Aorta (tissue), 5 donors: ENCODE results near the gene NT5C3A. TPM values are rescaled to one million over a fixed set of nuclear protein-coding genes. Genes with fewer than 3 reads are reported as not detected.
A peak's percentile ranks its signal among the peaks of the same experiment; 100 is the strongest.
"Not testable (repeated sequence)": the region's sequence is repeated elsewhere in the genome, so short reads cannot be mapped to it uniquely, and the experiment has no call there.

ENCODE experiments used
- ATAC-seq: fragments of 200-7000 bp; cut with Tn5 transposase; one replicate; pipeline ENCODE4 v1.9.1; 2022; ENCODE audit warnings: moderate library complexity; ENCODE audit not compliant: low FRiP score
- DNase-seq, 2 donors: peaks; one replicate each; pipeline ENCODE4 v3.0.0-alpha.2; 2020
- H3K27ac ChIP-seq, 2 donors: one replicate each; pipeline ENCODE4 v1.5.1; 2013; ENCODE audit warnings: low read length in 2 of 2, mild to moderate bottlenecking in 2 of 2, moderate library complexity in 2 of 2, control low read depth in 1 of 2, inconsistent platforms in 1 of 2, low read depth in 1 of 2
- H3K27me3 ChIP-seq, 2 donors: one replicate each; pipeline ENCODE4 v1.6.1; 2013; ENCODE audit warnings: control low read depth in 1 of 2, low read length in 1 of 2, mild to moderate bottlenecking in 1 of 2, moderate library complexity in 1 of 2; ENCODE audit not compliant: insufficient read depth in 2 of 2, control insufficient read depth in 1 of 2
- H3K36me3 ChIP-seq, 2 donors: one replicate each; pipeline ENCODE4 v1.6.1; 2013; ENCODE audit warnings: control low read depth in 1 of 2, low read length in 1 of 2, mild to moderate bottlenecking in 1 of 2; ENCODE audit not compliant: insufficient read depth in 2 of 2, control insufficient read depth in 1 of 2
- H3K4me1 ChIP-seq, 2 donors: one replicate each; pipeline ENCODE4 v1.6.1; 2013; ENCODE audit warnings: low read length in 2 of 2, control low read depth in 1 of 2, mild to moderate bottlenecking in 1 of 2, moderate library complexity in 1 of 2; ENCODE audit not compliant: insufficient read depth in 2 of 2, control insufficient read depth in 1 of 2
- H3K4me3 ChIP-seq, 2 donors: one replicate each; pipeline ENCODE4 v1.5.1; 2013; ENCODE audit warnings: low read length in 2 of 2, control low read depth in 1 of 2, mild to moderate bottlenecking in 1 of 2
- H3K9me3 ChIP-seq: one replicate; pipeline ENCODE4 v1.6.1; 2013; ENCODE audit warnings: mild to moderate bottlenecking, low read length; ENCODE audit not compliant: control insufficient read depth
- WGBS, 2 donors: extraction: QIAGEN DNeasy Blood & Tissue Kit; methylation state at CpG; one replicate each; pipeline ENCODE4 v1.1.7; 2013; 5-methylcytosine and 5-hydroxymethylcytosine counted together
- intact Hi-C, 2 donors: fragments of 100-400 bp; cut with DNase I; formaldehyde crosslinking; loops; one replicate each; pipeline versions ENCODE4 v1.14.2 to v1.15.0; 2022
- polyA plus RNA-seq, 2 donors: library from polyadenylated mRNA; stranded (reverse); fragments of 200-250 nt; gene quantifications; one replicate each; pipeline ENCODE4 v1.2.3, GENCODE V29; 2013
- total RNA-seq, 2 donors: library from RNA; stranded (reverse); fragmentation: NEBNext Ultra II Directional; extraction: Animal tissue kit (Norgen Biotek cat#: 25700); gene quantifications; one replicate each; pipeline ENCODE4 v1.2.1, GENCODE V29; 2021
- donor health status: healthy with polysubstance abuse.
- donor health status: Bipolar disorder and iron deficiency.
- donor health status: DM: no; HTN: no; CAD: no.
- donor health status: DM: no; HTN: no; CAD: no.
- donor health status: DM: yes; HTN: yes; CAD: no.

NT5C3A gene
- total and polyA plus RNA-seq, 4 donors, result 14.5 to 28.2 (median 16.4) TPM

DNA sequence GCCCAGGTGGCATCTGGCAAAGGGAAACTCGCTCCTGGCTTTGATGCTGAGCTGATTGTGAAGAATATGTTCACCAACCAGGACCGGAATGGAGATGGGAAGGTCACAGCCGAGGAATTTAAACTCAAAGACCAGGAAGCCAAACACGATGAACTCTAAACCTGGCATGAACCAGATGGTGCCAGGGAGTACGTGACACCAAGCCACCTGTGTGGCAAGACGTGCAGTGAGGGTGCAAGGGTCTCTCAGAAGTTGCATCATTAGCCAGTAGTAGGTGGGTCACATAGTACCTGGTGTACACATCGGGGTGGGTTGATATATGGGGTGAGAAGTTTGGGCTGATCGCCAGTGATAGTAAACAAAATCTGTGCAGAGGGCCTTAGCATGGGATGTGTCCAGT is 57.4 kb downstream of the NT5C3A start:
- H3K27me3 ChIP-seq, ATAC-seq, H3K9me3 ChIP-seq, DNase-seq, H3K4me1 ChIP-seq, H3K27ac ChIP-seq, H3K36me3 ChIP-seq, H3K4me3 ChIP-seq, intact Hi-C loops: not testable (repeated sequence)
- WGBS, 2 donors, result 90 to 92% methylated on average over 7 to 8 of the region's 8 CpGs

DNA sequence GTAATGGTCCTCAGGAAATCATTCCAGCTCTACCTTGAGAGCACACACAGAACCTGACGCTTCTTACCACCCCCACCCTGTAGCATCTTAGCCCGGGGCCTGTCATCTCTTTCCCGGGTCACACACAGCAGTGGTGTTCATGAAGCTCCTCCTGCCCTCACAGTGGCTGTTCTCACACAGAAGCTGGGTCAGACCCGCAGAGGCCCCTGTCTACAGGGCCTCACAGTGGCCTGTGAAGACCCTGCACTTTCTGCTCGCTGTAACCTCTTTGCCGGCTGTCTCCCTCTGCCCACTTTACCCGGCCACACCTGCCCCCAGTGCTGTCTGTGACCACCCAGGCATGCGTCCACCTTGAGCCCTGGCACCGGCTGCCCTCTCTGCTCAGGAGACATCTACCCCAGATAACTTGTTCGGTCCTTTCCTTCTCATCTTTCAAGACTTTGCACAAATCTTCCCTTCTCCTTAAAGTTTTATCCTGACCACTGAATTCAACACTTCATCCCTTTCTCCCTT is 58.4 kb downstream of the NT5C3A start:
- WGBS, 2 donors, result 82 to 84% methylated on average over 10 of the region's 10 CpGs
- H3K36me3 ChIP-seq, intact Hi-C loops, H3K27ac ChIP-seq, ATAC-seq, H3K4me3 ChIP-seq, H3K9me3 ChIP-seq, H3K4me1 ChIP-seq, DNase-seq, H3K27me3 ChIP-seq: not testable (repeated sequence)

DNA sequence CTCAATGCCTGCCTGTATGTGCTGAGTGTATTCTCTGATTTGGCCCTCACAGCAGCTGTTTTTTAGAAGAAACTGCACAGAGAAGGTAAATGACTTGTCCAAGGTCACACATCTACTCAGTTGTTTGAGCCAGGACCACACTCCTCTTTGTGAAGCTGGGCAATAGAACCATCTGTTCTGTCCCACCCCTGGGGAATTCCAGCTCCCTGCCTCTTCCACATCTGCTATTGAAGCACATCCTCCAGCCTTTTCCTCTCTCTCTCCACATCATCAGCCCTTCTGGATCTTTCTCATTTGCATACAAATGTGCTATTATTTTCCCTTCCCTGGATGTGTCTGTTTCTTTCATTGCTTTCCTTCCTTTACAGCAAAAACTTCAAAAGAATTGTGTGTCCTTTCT is 59.5 kb downstream of the NT5C3A start:
- H3K9me3 ChIP-seq, H3K4me3 ChIP-seq, H3K4me1 ChIP-seq, ATAC-seq, H3K36me3 ChIP-seq, DNase-seq, intact Hi-C loops, H3K27me3 ChIP-seq, H3K27ac ChIP-seq: not testable (repeated sequence)

DNA sequence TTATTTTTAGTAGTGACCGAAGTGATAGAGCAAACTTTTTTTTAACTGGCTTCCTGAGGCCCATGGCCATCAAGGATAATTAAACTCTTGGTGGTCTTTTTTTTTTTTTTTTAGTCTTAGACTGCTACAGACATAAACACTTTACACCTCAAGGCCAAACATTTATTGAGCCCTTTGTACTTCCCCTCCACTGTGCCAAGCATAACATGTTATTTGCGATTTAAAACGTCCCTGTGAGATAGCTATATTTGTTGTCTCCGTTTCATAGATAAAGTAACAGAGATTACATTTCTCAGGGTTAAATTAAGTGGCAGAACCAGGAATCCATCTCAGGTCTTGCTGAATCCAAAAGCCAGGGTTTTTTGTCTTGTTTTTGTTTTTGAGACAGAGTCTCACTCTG is 63.2 kb downstream of the NT5C3A start:
- intact Hi-C loops, H3K36me3 ChIP-seq, H3K9me3 ChIP-seq, ATAC-seq, H3K4me1 ChIP-seq, H3K27me3 ChIP-seq, DNase-seq, H3K4me3 ChIP-seq, H3K27ac ChIP-seq: not testable (repeated sequence)
- WGBS, 2 donors, result 22 to 26% methylated on average over 4 of the region's 4 CpGs

- ATAC-seq, result peak; percentile 70
- H3K27me3 ChIP-seq, H3K4me3 ChIP-seq, H3K4me1 ChIP-seq, H3K36me3 ChIP-seq, intact Hi-C loops, H3K27ac ChIP-seq, H3K9me3 ChIP-seq: not testable (repeated sequence)
- DNase-seq, result peak in 1 of 2 donors; percentile 62
- WGBS, 2 donors, result 13% methylated on average over 14 of the region's 14 CpGs
Observed at GRCh38 chr7:32998361-32999171, 64.0 kb downstream of the NT5C3A start.

- H3K4me3 ChIP-seq, H3K9me3 ChIP-seq, H3K36me3 ChIP-seq, H3K4me1 ChIP-seq, H3K27ac ChIP-seq, intact Hi-C loops, H3K27me3 ChIP-seq, DNase-seq: not testable (repeated sequence)
- WGBS, 2 donors, result 30 to 41% methylated on average over 2 to 3 of the region's 4 CpGs
- peak; percentile 43 for ATAC-seq
Observed at GRCh38 chr7:32997956-32998355, 64.6 kb downstream of the NT5C3A start.

DNA sequence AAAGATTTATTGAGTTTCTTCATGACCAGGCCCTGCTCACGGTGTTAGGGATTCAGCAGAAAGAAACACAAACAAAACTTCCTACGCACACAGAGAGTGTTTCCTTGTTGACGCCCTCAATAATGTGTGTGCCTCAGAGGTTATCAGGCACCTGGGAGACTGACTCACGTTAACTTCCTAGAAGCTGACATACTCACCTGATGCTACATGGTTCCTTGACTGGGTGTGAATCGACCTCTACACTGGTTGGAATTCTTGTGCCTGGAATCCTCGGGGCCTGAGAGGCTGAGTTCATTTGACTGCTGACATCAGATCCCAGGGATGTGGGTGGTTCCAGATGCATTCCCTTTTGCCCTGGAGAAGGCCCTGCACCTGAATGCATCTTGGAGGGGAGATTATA is 69.8 kb downstream of the NT5C3A start:
- H3K27ac ChIP-seq, intact Hi-C loops, ATAC-seq: not testable (repeated sequence)

DNA sequence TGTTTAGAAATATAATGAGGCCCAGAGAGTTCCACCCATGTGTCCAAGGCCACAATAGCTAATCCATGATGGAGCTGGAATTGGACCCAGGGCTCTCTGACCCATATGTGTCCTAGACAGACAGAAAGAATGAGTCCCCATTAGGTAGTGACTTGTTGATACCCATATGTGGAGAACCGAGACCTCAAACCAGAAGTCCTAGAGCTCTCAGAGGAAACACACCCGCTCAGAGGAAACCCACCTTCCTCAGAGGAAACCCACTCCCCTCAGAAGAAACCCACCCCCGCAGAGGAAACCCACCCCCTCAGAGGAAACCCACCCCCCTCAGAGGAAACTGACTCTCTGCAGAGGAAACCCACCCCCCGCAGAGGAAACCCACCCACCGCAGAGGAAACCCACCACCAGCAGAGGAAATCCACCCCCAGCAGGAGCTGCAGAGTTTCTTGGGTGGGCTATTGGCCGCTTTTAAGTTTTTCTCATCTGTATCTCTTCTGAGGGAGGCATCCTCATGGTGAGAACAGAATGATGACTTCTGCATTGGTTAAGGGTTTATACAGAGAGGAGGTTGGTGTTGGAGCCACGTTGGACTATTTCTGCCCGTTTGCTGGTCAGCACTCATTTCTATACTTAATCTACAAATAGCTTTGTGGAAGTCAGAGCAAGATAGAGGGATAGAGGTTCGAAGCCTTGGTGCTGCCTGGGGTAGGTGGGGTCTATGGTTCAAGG is 70.4 kb downstream of the NT5C3A start:
- H3K4me3 ChIP-seq, intact Hi-C loops, H3K4me1 ChIP-seq, H3K36me3 ChIP-seq, DNase-seq, H3K9me3 ChIP-seq, H3K27ac ChIP-seq, ATAC-seq, H3K27me3 ChIP-seq: not testable (repeated sequence)
- 89 to 90% methylated on average over 9 of the region's 9 CpGs for WGBS, 2 donors

More for the DNA sequence above, 69.8 kb downstream of the NT5C3A start:
- DNase-seq, H3K27me3 ChIP-seq, H3K36me3 ChIP-seq, H3K9me3 ChIP-seq, H3K4me1 ChIP-seq, H3K4me3 ChIP-seq: not testable (repeated sequence)
- 83 to 89% methylated on average over 6 of the region's 6 CpGs for WGBS, 2 donors
